ENCODE results near the gene SERPINE2. TPM values are rescaled to one million over a fixed set of nuclear protein-coding genes. Genes with fewer than 3 reads are reported as not detected.

The SERPINE2 gene
- total and polyA plus RNA-seq, 2 donors (not counting 3 experiments of a cell fraction or from before 2014, with no cell fraction given), result 4.0 to 8.8 TPM

- no peaks in the 10 kb centered on the region for H3K79me2 ChIP-seq (ENCODE audit: control insufficient read depth, insufficient read depth, low read length)
- H3K4me3 ChIP-seq (replicated peaks in 1 of 3; ENCODE audit: insufficient read depth in 1 of 3, low read depth in 1 of 3, low read length in 3 of 3), result no peak overlapping the region
- dilution Hi-C loops (cut with MboI; ENCODE audit: extremely low pct_ligation_motif_present, low sequenced_read_pairs), result no loop called here
- ChIA-PET CTCF (interaction anchor here (2.8 kb wide), 1 partner anchor 47 kb away, joined by 13 read pairs; no protein-coding TSS in a partner anchor), POLR2A (no interaction called here)
- no peak overlapping the region for H3K27ac ChIP-seq (ENCODE audit: insufficient read depth, low read depth, low read length)
- TF ChIP-seq EZH2 (IDR thresholded peaks at IDR 0.05; ENCODE audit: borderline replicate concordance, low read depth, low read length, severe bottlenecking) (peak; percentile 15), JUN (IDR thresholded peaks at IDR 0.05; ENCODE audit: borderline replicate concordance, insufficient read depth, insufficient read length, low read depth) (no peak), MYC (IDR thresholded peaks at IDR 0.05; ENCODE audit: low read depth, low read length) (no peak), POLR2A (IDR thresholded peaks at IDR 0.05; ENCODE audit: low read depth, low read length) (no peak), FOS (IDR thresholded peaks at IDR 0.05; ENCODE audit: borderline replicate concordance, insufficient read depth, low read length) (no peak), POLR2AphosphoS5 (IDR thresholded peaks at IDR 0.05; ENCODE audit: insufficient read depth, low read depth, low read length) (no peak), GATA2 (IDR thresholded peaks at IDR 0.05; ENCODE audit: insufficient read depth, insufficient read length, low read depth, low read length) (no peak)
- TF ChIP-seq, protein P1, sequence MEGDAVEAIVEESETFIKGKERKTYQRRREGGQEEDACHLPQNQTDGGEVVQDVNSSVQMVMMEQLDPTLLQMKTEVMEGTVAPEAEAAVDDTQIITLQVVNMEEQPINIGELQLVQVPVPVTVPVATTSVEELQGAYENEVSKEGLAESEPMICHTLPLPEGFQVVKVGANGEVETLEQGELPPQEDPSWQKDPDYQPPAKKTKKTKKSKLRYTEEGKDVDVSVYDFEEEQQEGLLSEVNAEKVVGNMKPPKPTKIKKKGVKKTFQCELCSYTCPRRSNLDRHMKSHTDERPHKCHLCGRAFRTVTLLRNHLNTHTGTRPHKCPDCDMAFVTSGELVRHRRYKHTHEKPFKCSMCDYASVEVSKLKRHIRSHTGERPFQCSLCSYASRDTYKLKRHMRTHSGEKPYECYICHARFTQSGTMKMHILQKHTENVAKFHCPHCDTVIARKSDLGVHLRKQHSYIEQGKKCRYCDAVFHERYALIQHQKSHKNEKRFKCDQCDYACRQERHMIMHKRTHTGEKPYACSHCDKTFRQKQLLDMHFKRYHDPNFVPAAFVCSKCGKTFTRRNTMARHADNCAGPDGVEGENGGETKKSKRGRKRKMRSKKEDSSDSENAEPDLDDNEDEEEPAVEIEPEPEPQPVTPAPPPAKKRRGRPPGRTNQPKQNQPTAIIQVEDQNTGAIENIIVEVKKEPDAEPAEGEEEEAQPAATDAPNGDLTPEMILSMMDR (IDR thresholded peaks at IDR 0.05; ENCODE audit: extremely low read depth in 1 of 2, insufficient read depth in 1 of 2, low read depth in 1 of 2, low read length in 2 of 2), result no peak
- TF ChIP-seq, protein P2, sequence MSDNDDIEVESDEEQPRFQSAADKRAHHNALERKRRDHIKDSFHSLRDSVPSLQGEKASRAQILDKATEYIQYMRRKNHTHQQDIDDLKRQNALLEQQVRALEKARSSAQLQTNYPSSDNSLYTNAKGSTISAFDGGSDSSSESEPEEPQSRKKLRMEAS (IDR thresholded peaks at IDR 0.05; ENCODE audit: insufficient read depth, insufficient read length), result no peak
- H3K9me3 ChIP-seq (replicated peaks; ENCODE audit: control insufficient read depth, insufficient read depth, low read length), result no peaks in the 10 kb centered on the region
- H3K4me2 ChIP-seq (ENCODE audit: insufficient read depth, low read length), result no peak overlapping the region
- H4K20me1 ChIP-seq (replicated peaks; ENCODE audit: control insufficient read depth, extremely low read depth, insufficient read depth, low read length), result no peaks in the 10 kb centered on the region
- H3K9me1 ChIP-seq (replicated peaks; ENCODE audit: control insufficient read depth, extremely low read depth, insufficient read depth, low read length), result no peaks in the 10 kb centered on the region
- DNase-seq (ENCODE audit: low read depth, low spot score) (no peak), FAIRE-seq (no peak)
- intact Hi-C loops (cut with micrococcal nuclease), result no loop called here
- no TSS peak for BruUV-seq (replicated peaks)
- H3K36me3 ChIP-seq (ENCODE audit: control insufficient read depth in 2 of 2, extremely low read depth in 1 of 2, insufficient read depth in 2 of 2, low read length in 2 of 2), result no peaks in the 10 kb centered on the region
- H2AFZ ChIP-seq (ENCODE audit: low read depth, low read length), result no peak overlapping the region
- peaks cover 32 to 40% of the 10 kb centered on the region in 2 experiments for H3K27me3 ChIP-seq (ENCODE audit: control insufficient read depth in 2 of 2, insufficient read depth in 2 of 2, low read length in 2 of 2)
- H3K4me1 ChIP-seq (ENCODE audit: control insufficient read depth, extremely low read depth, insufficient read depth, low read length), result peaks cover 6% of the 10 kb centered on the region
- no peak overlapping the region for H3K9ac ChIP-seq (replicated peaks; ENCODE audit: extremely low read depth, insufficient read depth, low read length)
Measured at GRCh38 chr2:224040753-224041152, 1.7 kb upstream of the SERPINE2 start.

All from endothelial cell of umbilical vein (primary cell).